H1 (cell line): Measurements from ENCODE around the gene NUBPL. TPM values are rescaled to one million over a fixed set of nuclear protein-coding genes. Genes with fewer than 3 reads are reported as not detected.
"Not testable (repeated sequence)": the region's sequence is repeated elsewhere in the genome, so short reads cannot be mapped to it uniquely, and the experiment has no call there.

ENCODE experiments used
- CTCF ChIA-PET: fragments of 300-600 bp; sonication (Branson Sonifier 250); formaldehyde crosslinking; loops from one replicate; lab custom pipeline; 2021; ENCODE audit not compliant: partially characterized antibody; lab: Charles Lee
- POLR2A ChIA-PET: fragments of 300-600 bp; sonication (Branson Sonifier 250); formaldehyde crosslinking; loops from one replicate; lab custom pipeline; 2021; ENCODE audit warnings: inconsistent platforms; ENCODE audit not compliant: partially characterized antibody; lab: Charles Lee
- DNase-seq, 2 experiments: peaks; one replicate each; pipeline versions ENCODE4 v3.0.0 to v3.0.0-alpha.2; 2010 to 2022; ENCODE audit warnings: low spot score in 2 of 2, low read depth in 1 of 2, mixed read lengths in 1 of 2
- FAIRE-seq: peaks from 2 replicates; lab custom pipeline; 2011; peaks lifted over from hg19 to GRCh38; lab: Jason Lieb, UNC
- H2AFZ ChIP-seq: 2 replicates; pipeline ENCODE4 v1.8.1; 2012; ENCODE audit warnings: low read length, inconsistent platforms
- H2AK5ac ChIP-seq: 2 replicates; pipeline ENCODE4 v1.6.1; 2013; ENCODE audit warnings: low read depth, low read length
- H2BK120ac ChIP-seq: replicated peaks from 2 replicates; pipeline ENCODE3; 2013; ENCODE audit warnings: low read depth, low read length, inconsistent platforms
- H2BK12ac ChIP-seq: 2 replicates; pipeline ENCODE4 v1.6.1; 2013; ENCODE audit warnings: low read depth, low read length
- H2BK15ac ChIP-seq: 2 replicates; pipeline ENCODE4 v1.6.1; 2013; ENCODE audit warnings: low read length
- H2BK20ac ChIP-seq: 2 replicates; pipeline ENCODE4 v1.6.1; 2013; ENCODE audit warnings: low read length
- H2BK5ac ChIP-seq: 2 replicates; pipeline ENCODE4 v1.6.1; 2013; ENCODE audit warnings: low read depth, low read length
- H3K14ac ChIP-seq: 2 replicates; pipeline ENCODE4 v1.6.1; 2013; ENCODE audit warnings: inconsistent platforms; ENCODE audit not compliant: insufficient read length
- H3K18ac ChIP-seq: 2 replicates; pipeline ENCODE4 v1.6.1; 2013; ENCODE audit warnings: low read length; ENCODE audit errors: extremely low read depth
- H3K23ac ChIP-seq: 2 replicates; pipeline ENCODE4 v1.6.1; 2013; ENCODE audit warnings: inconsistent platforms; ENCODE audit not compliant: insufficient read length
- H3K23me2 ChIP-seq: 2 replicates; pipeline ENCODE4 v1.6.1; 2013; ENCODE audit warnings: low read depth, low read length
- H3K27ac ChIP-seq: 2 replicates; pipeline ENCODE4 v1.6.1; 2011; ENCODE audit warnings: low read depth, low read length, inconsistent platforms
- H3K27me3 ChIP-seq, 4 experiments: replicated peaks in 1 of 4; 1 replicate in 1 of 4; 2 replicates in 3 of 4; pipeline versions ENCODE4 v1.6.1 to v1.8.1; 2011 to 2013; ENCODE audit warnings: low read length in 3 of 4, mild to moderate bottlenecking in 3 of 4, inconsistent platforms in 2 of 4, mixed read lengths in 2 of 4, moderate library complexity in 1 of 4; ENCODE audit not compliant: control insufficient read depth in 3 of 4, insufficient read depth in 3 of 4; ENCODE audit errors: extremely low read depth in 1 of 4
- H3K36me3 ChIP-seq, 4 experiments: 2 replicates each; pipeline versions ENCODE4 v1.6.1 to v1.8.1; 2011 to 2013; ENCODE audit warnings: mild to moderate bottlenecking in 4 of 4, low read length in 3 of 4, moderate library complexity in 2 of 4, control low read depth in 1 of 4, inconsistent platforms in 1 of 4; ENCODE audit not compliant: insufficient read depth in 4 of 4, control insufficient read depth in 2 of 4
- H3K4ac ChIP-seq: replicated peaks from 2 replicates; pipeline ENCODE3; 2013; ENCODE audit warnings: low read length, low read depth, mixed read lengths, inconsistent platforms; ENCODE audit not compliant: insufficient read length
- H3K4me1 ChIP-seq, 4 experiments: replicated peaks in 1 of 4; 1 replicate in 1 of 4; 2 replicates in 3 of 4; pipeline versions ENCODE4 v1.6.1 to v1.8.1; 2011 to 2013; ENCODE audit warnings: low read length in 3 of 4, inconsistent platforms in 2 of 4, mixed read lengths in 1 of 4; ENCODE audit not compliant: insufficient read depth in 4 of 4, control insufficient read depth in 3 of 4
- H3K4me2 ChIP-seq, 2 experiments: 2 replicates each; pipeline versions ENCODE4 v1.6.1 to v1.8.1; 2011 to 2013; ENCODE audit warnings: low read depth in 2 of 2, low read length in 2 of 2, control low read depth in 1 of 2, inconsistent platforms in 1 of 2, mild to moderate bottlenecking in 1 of 2; ENCODE audit not compliant: insufficient read depth in 1 of 2
- H3K4me3 ChIP-seq, 4 experiments: fragments of 200-600, 300-600 bp in 1 of 4; sonication (generic), shearing (Covaris generic), sonication (Bioruptor Twin) in 1 of 4; 2 replicates each; pipeline versions ENCODE4 v1.5.1 to v1.8.1; 2011 to 2016; ENCODE audit warnings: low read length in 4 of 4, low read depth in 3 of 4, control low read depth in 2 of 4, inconsistent platforms in 2 of 4, mild to moderate bottlenecking in 2 of 4, mixed read lengths in 1 of 4, moderate library complexity in 1 of 4; ENCODE audit not compliant: insufficient read depth in 2 of 4; ENCODE audit errors: extremely low read depth in 1 of 4
- H3K56ac ChIP-seq: replicated peaks from 2 replicates; pipeline ENCODE3; 2013; ENCODE audit warnings: low read depth, mild to moderate bottlenecking, mixed read lengths, low read length, inconsistent platforms; ENCODE audit not compliant: insufficient read length
- H3K79me1 ChIP-seq: 2 replicates; pipeline ENCODE4 v1.6.1; 2013; ENCODE audit warnings: low read depth, low read length, control low read depth
- H3K79me2 ChIP-seq, 2 experiments: 2 replicates each; pipeline versions ENCODE4 v1.6.1 to v1.8.1; 2012 to 2013; ENCODE audit warnings: low read length in 2 of 2, mild to moderate bottlenecking in 2 of 2, inconsistent platforms in 1 of 2; ENCODE audit not compliant: insufficient read depth in 2 of 2, control insufficient read depth in 1 of 2
- H3K9ac ChIP-seq, 4 experiments: replicated peaks in 1 of 4; 1 replicate in 1 of 4; 2 replicates in 3 of 4; pipeline versions ENCODE4 v1.6.1 to v1.8.1; 2011 to 2013; ENCODE audit warnings: low read depth in 3 of 4, low read length in 3 of 4, control low read depth in 2 of 4, mild to moderate bottlenecking in 2 of 4, moderate library complexity in 2 of 4, inconsistent platforms in 1 of 4; ENCODE audit errors: extremely low read depth in 1 of 4
- H3K9me3 ChIP-seq, 2 experiments: 2 replicates each; pipeline versions ENCODE4 v1.6.1 to v1.8.1; 2012 to 2013; ENCODE audit warnings: mild to moderate bottlenecking in 2 of 2, moderate library complexity in 2 of 2, control low read depth in 1 of 2, inconsistent platforms in 1 of 2, low read depth in 1 of 2, low read length in 1 of 2, mixed read lengths in 1 of 2; ENCODE audit not compliant: insufficient read depth in 2 of 2
- H4K20me1 ChIP-seq, 2 experiments: replicated peaks in 1 of 2; 2 replicates each; pipeline versions ENCODE3 to v1.8.1; 2011 to 2013; ENCODE audit warnings: inconsistent platforms in 2 of 2, low read length in 2 of 2, mild to moderate bottlenecking in 1 of 2; ENCODE audit not compliant: insufficient read depth in 2 of 2, control insufficient read depth in 1 of 2
- H4K5ac ChIP-seq: 2 replicates; pipeline ENCODE4 v1.6.1; 2013; ENCODE audit warnings: low read length, low read depth, mixed read lengths, inconsistent platforms; ENCODE audit not compliant: insufficient read length
- H4K8ac ChIP-seq: 2 replicates; pipeline ENCODE4 v1.8.0; 2013; ENCODE audit warnings: mild to moderate bottlenecking, moderate library complexity, low read length, inconsistent platforms; ENCODE audit not compliant: insufficient read depth; ENCODE audit errors: extremely low read depth
- H4K91ac ChIP-seq: replicated peaks from 2 replicates; pipeline ENCODE3; 2013; ENCODE audit warnings: low read length, mixed read lengths, inconsistent platforms; ENCODE audit not compliant: insufficient read length
- GTF2F1 ChIP-seq: IDR thresholded peaks from 2 replicates; pipeline ENCODE4 v1.6.1; 2012; ENCODE audit warnings: low read depth, low read length, improper control_type of control experiment, borderline replicate concordance
- POLR2AphosphoS5 ChIP-seq: IDR thresholded peaks from 2 replicates; pipeline ENCODE4 v1.6.1; 2011; ENCODE audit warnings: low read depth, low read length
- SIRT6 ChIP-seq: IDR thresholded peaks from one replicate; pipeline ENCODE4 v1.7.1; 2012; ENCODE audit warnings: low read length, inconsistent platforms
- SP4 ChIP-seq: IDR thresholded peaks from 2 replicates; pipeline ENCODE4 v1.6.1; 2012; ENCODE audit warnings: low read length, inconsistent platforms
- TAF7 ChIP-seq: optimal IDR thresholded peaks from 2 replicates; pipeline ENCODE3; 2011; ENCODE audit warnings: low read depth, mild to moderate bottlenecking, inconsistent platforms, low read length, moderate library complexity, borderline replicate concordance
- TBP ChIP-seq: IDR thresholded peaks from 2 replicates; pipeline ENCODE4 v1.6.1; 2011; ENCODE audit warnings: low read depth, low read length, improper control_type of control experiment
- WGBS, 2 experiments: shearing (Covaris generic) in 1 of 2; methylation state at CpG; one replicate each; pipeline versions ENCODE4 v1.1.6 to v1.1.7; 2013 to 2015; ENCODE audit warnings: low lambda C conversion rate in 2 of 2, mixed read lengths in 2 of 2, inconsistent platforms in 1 of 2, low coverage in 1 of 2, missing lambda C conversion rate in 1 of 2; ENCODE audit not compliant: insufficient replicate concordance in 2 of 2, insufficient coverage in 1 of 2, insufficient read length in 1 of 2; ENCODE audit errors: extremely low coverage in 1 of 2, missing lambda C conversion rate in 1 of 2; 5-methylcytosine and 5-hydroxymethylcytosine counted together
- polyA plus RNA-seq, 7 experiments: library from polyadenylated mRNA; depleted of rRNA in 3 of 7; stranded (reverse) in 5 of 7; unstranded in 2 of 7; fragments of >200 nt in 5 of 7; fragments of 200-250 nt in 2 of 7; gene quantifications; 1 replicate in 5 of 7; 2 replicates in 1 of 7; 4 replicates in 1 of 7; pipeline versions ENCODE4 v1.2.1 to v1.2.3, GENCODE V29; 2011 to 2013; ENCODE audit warnings: missing spikeins in 2 of 7, mixed read lengths in 2 of 7
- total RNA-seq: library from RNA; stranded (reverse); fragmentation: NEBNext Ultra II Directional; extraction: Animal tissue kit (Norgen Biotek cat#: 25700); gene quantifications from 2 replicates; pipeline ENCODE4 v1.2.1, GENCODE V29; 2021
- TF ChIP-seq, protein P1 (sequence below), 3 experiments: IDR thresholded peaks; 1 replicate in 2 of 3; 2 replicates in 1 of 3; pipeline versions ENCODE4 v1.5.1 to v1.6.1; 2011; ENCODE audit warnings: low read length in 3 of 3, mild to moderate bottlenecking in 3 of 3, inconsistent platforms in 2 of 3, low read depth in 1 of 3, moderate library complexity in 1 of 3; ENCODE audit not compliant: insufficient read depth in 1 of 3; ENCODE audit errors: control extremely low read depth in 1 of 3
- TF ChIP-seq, protein P2 (sequence below): IDR thresholded peaks from 2 replicates; pipeline ENCODE4 v1.6.1; 2012; ENCODE audit warnings: low read length, inconsistent platforms

NUBPL gene
- total and polyA plus RNA-seq, 2 of the 8 experiments (the other 6 are each of a cell fraction or from before 2014, with no cell fraction given): 1.6 to 6.8 TPM

DNA sequence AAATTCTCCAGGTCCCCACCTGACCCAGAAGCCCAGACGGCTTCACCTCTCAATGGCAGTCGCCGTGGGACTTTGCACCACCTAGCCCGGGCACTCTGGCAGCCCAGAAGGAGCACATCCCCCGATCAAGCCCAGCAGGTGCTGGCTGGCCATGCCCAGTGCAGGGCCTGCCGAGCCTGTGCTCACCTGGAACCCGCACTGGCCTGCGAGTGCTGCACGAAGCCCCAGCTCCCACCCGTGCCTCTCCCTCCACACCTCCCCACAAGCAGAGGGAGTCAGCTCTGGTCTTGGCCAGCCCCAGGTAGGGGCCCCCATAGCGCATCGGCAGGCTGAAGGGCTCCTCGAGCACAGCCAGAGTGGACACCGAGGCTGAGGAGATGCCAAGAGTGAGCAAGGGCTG lies 144.5 kb downstream of the NUBPL start (continued):
- TF ChIP-seq, protein P1, sequence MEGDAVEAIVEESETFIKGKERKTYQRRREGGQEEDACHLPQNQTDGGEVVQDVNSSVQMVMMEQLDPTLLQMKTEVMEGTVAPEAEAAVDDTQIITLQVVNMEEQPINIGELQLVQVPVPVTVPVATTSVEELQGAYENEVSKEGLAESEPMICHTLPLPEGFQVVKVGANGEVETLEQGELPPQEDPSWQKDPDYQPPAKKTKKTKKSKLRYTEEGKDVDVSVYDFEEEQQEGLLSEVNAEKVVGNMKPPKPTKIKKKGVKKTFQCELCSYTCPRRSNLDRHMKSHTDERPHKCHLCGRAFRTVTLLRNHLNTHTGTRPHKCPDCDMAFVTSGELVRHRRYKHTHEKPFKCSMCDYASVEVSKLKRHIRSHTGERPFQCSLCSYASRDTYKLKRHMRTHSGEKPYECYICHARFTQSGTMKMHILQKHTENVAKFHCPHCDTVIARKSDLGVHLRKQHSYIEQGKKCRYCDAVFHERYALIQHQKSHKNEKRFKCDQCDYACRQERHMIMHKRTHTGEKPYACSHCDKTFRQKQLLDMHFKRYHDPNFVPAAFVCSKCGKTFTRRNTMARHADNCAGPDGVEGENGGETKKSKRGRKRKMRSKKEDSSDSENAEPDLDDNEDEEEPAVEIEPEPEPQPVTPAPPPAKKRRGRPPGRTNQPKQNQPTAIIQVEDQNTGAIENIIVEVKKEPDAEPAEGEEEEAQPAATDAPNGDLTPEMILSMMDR (IDR thresholded peaks at IDR 0.05; ENCODE audit: control extremely low read depth in 1 of 3, insufficient read depth in 1 of 3, low read depth in 1 of 3, low read length in 3 of 3): no peak
- TF ChIP-seq TAF7: no peak
- no peak for TF ChIP-seq TBP
- no peak for TF ChIP-seq SIRT6
- no peak for TF ChIP-seq POLR2AphosphoS5
- TF ChIP-seq, protein P2, sequence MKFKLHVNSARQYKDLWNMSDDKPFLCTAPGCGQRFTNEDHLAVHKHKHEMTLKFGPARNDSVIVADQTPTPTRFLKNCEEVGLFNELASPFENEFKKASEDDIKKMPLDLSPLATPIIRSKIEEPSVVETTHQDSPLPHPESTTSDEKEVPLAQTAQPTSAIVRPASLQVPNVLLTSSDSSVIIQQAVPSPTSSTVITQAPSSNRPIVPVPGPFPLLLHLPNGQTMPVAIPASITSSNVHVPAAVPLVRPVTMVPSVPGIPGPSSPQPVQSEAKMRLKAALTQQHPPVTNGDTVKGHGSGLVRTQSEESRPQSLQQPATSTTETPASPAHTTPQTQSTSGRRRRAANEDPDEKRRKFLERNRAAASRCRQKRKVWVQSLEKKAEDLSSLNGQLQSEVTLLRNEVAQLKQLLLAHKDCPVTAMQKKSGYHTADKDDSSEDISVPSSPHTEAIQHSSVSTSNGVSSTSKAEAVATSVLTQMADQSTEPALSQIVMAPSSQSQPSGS: no peak
- TF ChIP-seq SP4: no peak
- no peak for TF ChIP-seq GTF2F1

DNA sequence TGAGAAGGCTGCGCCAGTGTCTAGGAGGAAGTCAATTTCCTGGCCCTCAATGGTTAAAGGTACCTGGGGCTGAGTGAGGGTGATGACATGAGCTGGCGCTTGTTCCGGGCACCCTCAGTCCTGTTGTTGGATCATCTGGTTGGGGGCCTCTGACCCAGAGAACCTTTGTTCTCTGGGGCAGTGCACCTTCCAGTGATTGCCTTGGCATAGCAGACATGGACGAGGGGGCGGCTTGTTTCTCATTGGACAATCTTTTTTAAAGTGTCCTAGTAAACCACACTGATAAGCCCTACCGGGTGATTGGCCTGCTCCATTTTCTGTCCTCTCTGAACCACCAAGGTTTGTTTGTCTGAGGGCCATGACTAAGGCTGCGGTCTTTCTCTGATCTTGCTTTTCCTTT lies 147.5 kb downstream of the NUBPL start:
- H3K9ac ChIP-seq, H3K56ac ChIP-seq, H3K18ac ChIP-seq, POLR2A ChIA-PET, H3K23ac ChIP-seq, H3K4me1 ChIP-seq, H2BK120ac ChIP-seq, H2AK5ac ChIP-seq, H3K27ac ChIP-seq, H2BK15ac ChIP-seq, H4K20me1 ChIP-seq, H3K36me3 ChIP-seq, H2AFZ ChIP-seq, H4K5ac ChIP-seq, DNase-seq, H3K14ac ChIP-seq, H2BK20ac ChIP-seq, FAIRE-seq, H3K4ac ChIP-seq, H4K8ac ChIP-seq, H3K4me2 ChIP-seq, H3K23me2 ChIP-seq, H3K79me2 ChIP-seq, H2BK5ac ChIP-seq, CTCF ChIA-PET, H3K79me1 ChIP-seq, H4K91ac ChIP-seq, H3K27me3 ChIP-seq, H2BK12ac ChIP-seq, H3K4me3 ChIP-seq: not testable (repeated sequence)
- 87% methylated on average over 7 of the region's 7 CpGs; no CpG with 5 or more reads in 1 of the 2 experiments for WGBS, 2 experiments
- H3K9me3 ChIP-seq: peaks cover 5 to 17% of the 10 kb centered on the region in 2 experiments
